Tibial nerve (tissue), 4 donors: ENCODE data around the gene SLC40A1.

ENCODE experiments used
- EP300 ChIP-seq, 2 donors: sonication (generic); formaldehyde crosslinking; IDR thresholded peaks; one replicate each; pipeline ENCODE4 v1.6.1; 2017; ENCODE audit warnings: antibody characterized with exemption in 2 of 2, mild to moderate bottlenecking in 1 of 2
- POLR2A ChIP-seq, 2 donors: fragments of 450-650 bp; IDR thresholded peaks; one replicate each; pipeline ENCODE4 v1.6.1; 2017; ENCODE audit warnings: antibody characterized with exemption in 2 of 2, mild to moderate bottlenecking in 2 of 2, moderate library complexity in 2 of 2
- TF ChIP-seq, protein P1 (sequence below), 5 experiments: fragments of 200-600 bp in 3 of 5; fragments of 450-650 bp in 2 of 5; sonication (generic) in 3 of 5; IDR thresholded peaks; one replicate each; pipeline ENCODE4 v1.5.1; 2016 to 2019; ENCODE audit warnings: antibody characterized with exemption in 5 of 5, mild to moderate bottlenecking in 3 of 5, moderate library complexity in 2 of 5

- TF ChIP-seq, protein P1, sequence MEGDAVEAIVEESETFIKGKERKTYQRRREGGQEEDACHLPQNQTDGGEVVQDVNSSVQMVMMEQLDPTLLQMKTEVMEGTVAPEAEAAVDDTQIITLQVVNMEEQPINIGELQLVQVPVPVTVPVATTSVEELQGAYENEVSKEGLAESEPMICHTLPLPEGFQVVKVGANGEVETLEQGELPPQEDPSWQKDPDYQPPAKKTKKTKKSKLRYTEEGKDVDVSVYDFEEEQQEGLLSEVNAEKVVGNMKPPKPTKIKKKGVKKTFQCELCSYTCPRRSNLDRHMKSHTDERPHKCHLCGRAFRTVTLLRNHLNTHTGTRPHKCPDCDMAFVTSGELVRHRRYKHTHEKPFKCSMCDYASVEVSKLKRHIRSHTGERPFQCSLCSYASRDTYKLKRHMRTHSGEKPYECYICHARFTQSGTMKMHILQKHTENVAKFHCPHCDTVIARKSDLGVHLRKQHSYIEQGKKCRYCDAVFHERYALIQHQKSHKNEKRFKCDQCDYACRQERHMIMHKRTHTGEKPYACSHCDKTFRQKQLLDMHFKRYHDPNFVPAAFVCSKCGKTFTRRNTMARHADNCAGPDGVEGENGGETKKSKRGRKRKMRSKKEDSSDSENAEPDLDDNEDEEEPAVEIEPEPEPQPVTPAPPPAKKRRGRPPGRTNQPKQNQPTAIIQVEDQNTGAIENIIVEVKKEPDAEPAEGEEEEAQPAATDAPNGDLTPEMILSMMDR (IDR thresholded peaks at IDR 0.05) = no peak
- TF ChIP-seq EP300 (IDR thresholded peaks at IDR 0.05) = peak in 1 of 2 donors; percentile 7
- no peak for TF ChIP-seq POLR2A (IDR thresholded peaks at IDR 0.05)
Measured at GRCh38 chr2:189530965-189531637, 49.5 kb downstream of the SLC40A1 start.
